HG03354 (cell line): ENCODE measurements around the gene SLC45A3.

Experiments used
- ATAC-seq: cut with Tn5 transposase; IDR thresholded peaks from one replicate; pipeline ENCODE4 v1.9.1; 2021; ENCODE audit warnings: mild to moderate bottlenecking; ENCODE audit not compliant: unreplicated experiment, poor library complexity, severe bottlenecking

SLC45A3 gene

GRCh38 chr1:205701420-205701819 lies 21.1 kb upstream of the SLC45A3 start:
- ATAC-seq = no peak

DNA sequence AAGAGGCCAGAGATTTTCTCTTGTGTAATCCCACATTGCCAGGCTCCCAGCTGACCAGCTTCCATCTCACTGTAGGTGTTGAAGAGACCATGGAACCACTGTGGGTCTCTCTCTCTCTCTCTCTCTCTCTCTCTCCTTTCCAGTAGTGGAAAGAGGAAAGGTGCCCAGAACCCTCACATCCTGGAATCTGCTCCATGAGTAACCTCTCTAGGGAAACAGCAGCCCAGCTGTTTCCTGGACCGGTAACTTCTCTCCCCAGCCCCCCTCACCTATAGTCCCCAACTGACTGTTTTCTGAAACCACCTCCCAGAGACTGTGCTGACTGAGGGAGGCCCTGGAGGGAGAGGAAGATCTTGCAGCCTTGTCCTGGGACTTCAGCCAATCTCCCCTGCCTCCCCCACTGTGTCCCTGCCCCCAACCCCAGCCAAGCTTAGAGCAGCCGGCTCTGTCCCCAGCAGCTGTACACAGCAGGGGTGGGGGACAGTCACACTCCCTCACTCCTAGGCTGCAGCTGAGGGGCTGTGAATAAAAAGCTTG lies 20.6 kb upstream of the SLC45A3 start:
- no peak for ATAC-seq

- no peak for ATAC-seq
Observed at GRCh38 chr1:205699416-205699815, 19.1 kb upstream of the SLC45A3 start.

DNA sequence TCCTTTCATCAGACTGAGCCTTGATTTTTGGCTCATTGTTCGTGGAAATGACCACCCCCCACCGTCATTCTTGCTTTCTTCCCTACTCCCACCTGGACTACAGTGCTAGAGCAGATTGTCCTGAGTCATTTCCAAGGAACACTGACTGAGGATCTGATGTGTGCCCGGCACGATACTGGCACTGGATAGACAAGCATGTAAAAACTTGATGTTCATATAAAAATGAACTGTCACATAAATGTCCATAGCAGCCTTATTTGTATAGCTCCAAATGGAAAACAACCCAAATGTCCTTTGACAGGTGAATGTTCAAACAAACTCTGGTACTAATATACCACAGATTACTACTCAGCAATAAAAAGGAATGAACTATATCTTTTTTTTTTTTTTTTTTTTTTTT lies 18.6 kb upstream of the SLC45A3 start:
- no peak for ATAC-seq

DNA sequence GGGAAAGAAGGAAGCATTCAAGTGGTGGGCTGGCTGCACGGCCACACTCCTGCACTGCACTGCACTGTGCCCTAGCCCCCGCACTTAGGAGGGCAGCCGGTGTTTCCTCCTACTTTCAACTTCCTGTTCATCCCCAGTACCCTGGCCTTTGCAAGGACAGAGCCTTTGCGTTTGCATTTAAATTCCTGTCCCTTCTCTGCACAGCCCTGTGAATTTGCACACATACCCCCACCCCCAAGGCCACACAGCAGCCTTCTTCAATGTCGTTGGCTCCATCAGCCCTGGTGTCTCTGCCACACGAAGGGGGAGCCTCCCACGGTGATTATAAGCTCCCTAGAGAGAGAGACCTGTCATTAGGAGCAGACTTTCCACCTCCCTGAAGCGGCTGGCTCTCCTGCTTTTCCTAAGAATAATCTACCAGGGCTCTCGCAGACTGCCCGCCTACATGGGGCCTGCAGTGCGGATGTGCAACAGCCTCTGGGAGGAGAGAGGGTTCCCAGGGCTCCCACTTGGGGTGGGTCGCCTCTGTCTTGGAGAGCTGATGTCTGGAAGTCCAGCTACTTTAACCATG lies 13.2 kb upstream of the SLC45A3 start:
- ATAC-seq = no peak

- ATAC-seq = no peak
Observed at GRCh38 chr1:205692423-205692822, 12.1 kb upstream of the SLC45A3 start.

GRCh38 chr1:205690122-205690756 lies 9.9 kb upstream of the SLC45A3 start:
- no peak for ATAC-seq

DNA sequence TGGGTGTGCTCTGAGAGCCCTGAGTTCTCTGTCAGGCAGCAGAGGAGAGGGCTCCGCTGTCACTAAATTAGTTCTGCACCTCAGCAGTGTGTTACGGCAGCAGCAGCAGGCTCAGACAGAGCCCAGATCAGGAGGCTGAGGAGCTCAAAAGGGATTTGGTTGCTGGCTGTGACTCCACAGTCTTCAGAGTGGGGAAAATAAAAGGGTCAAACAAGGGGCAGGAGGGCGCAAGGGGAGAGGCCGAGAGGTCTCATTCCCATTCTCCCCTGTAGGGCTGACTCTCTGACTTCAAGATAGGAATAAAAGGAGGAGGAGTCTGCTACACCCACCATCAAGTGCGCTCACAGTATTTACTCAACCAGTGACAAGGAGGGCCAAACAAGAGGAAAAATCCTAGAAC lies 9.2 kb upstream of the SLC45A3 start:
- ATAC-seq = no peak

GRCh38 chr1:205688171-205689080 lies 8.1 kb upstream of the SLC45A3 start:
- no peak for ATAC-seq

DNA sequence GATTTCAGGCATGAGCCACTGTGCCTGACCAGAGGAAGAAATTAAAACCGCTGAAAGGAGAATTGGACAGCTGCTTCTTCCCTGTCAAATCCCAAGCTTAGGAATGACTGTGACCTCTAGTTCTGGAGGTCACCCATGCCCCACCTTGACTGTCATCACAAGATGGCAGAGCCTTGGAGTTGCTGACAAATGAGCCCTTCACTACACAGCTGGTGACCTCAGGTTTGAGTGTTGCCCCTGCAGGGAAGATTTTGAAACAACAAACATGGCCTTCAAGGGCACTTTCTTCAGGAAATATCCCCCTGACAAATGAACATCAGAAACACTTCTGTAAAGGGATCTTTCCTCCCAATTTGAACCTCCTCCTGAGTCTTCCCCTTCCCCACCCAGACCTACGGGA lies 6.9 kb upstream of the SLC45A3 start:
- no peak for ATAC-seq

- ATAC-seq = no peak
Observed at GRCh38 chr1:205681364-205681763, 1.1 kb upstream of the SLC45A3 start.

- no peak for ATAC-seq
Observed at GRCh38 chr1:205678286-205679111, 1.8 kb downstream of the SLC45A3 start.

- ATAC-seq = no peak
Observed at GRCh38 chr1:205677167-205677566, 3.1 kb downstream of the SLC45A3 start.

DNA sequence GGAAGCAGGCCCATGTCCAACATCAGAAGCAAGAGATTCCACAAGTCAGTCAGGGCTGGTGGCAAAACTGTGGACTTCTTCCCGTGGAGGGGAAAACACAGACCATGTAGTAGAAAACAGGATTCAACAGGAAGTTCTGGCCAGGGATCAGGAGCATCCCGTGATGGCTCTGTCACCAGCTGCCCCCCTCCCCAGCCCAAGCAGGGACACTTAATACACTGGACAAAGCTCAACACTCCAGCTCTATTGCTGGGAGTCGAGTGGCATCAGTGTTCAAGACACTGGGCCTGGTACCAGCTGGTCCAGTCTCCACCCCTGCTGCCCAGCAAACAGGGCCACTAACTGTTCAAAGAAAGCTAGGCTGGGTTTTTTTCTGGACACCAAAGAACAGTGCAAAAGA lies 3.7 kb downstream of the SLC45A3 start:
- no peak for ATAC-seq

DNA sequence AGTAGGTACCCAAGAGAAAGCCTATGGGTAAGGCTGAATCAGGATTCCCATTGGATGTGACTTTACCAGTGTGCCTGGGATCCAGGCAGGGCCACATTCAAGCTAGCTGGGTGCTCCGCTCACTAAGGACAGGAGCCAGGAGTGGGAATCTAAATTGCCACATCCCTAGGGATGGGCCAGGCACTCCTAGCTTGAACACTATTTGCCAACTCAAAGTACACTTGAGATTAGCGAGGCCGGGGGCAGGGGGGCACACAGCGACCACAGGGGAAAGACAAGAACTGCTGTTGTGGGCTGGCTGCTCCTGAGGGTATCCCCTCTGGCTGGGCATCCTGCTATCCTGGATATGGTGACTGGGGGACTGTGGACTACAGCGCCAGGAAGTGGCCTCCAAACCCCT lies 4.3 kb downstream of the SLC45A3 start:
- no peak for ATAC-seq

DNA sequence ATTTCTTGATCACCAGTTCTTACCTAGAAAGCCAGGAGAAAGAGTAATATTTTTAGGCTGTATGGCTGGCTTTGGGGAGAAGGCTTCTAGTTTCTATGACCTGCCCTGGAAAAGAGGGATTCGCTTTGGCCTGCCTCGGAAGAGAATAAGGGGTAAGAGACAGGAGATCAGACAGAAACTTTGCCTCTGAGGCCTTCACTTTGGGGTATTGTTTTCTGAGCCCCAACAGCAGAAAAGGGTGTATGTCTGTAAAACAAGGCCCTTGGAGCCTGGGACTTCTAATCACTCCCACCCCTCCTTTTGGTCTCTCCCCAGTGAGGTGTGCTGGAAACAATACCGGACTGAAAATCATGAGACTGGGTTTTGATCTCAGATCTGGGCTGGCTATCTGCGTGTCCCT lies 5.1 kb downstream of the SLC45A3 start:
- no peak for ATAC-seq

GRCh38 chr1:205672970-205673369 lies 7.3 kb downstream of the SLC45A3 start:
- ATAC-seq = no peak

GRCh38 chr1:205672395-205672889 lies 7.9 kb downstream of the SLC45A3 start:
- no peak for ATAC-seq

GRCh38 chr1:205670611-205671430 lies 9.5 kb downstream of the SLC45A3 start:
- ATAC-seq = no peak
